Breast epithelium (tissue), 4 donors: ENCODE measurements around the gene PHF21B. TPM values are rescaled to one million over a fixed set of nuclear protein-coding genes. Genes with fewer than 3 reads are reported as not detected.

ENCODE experiments used
- DNase-seq, 2 donors: peaks; one replicate each; pipeline ENCODE4 v3.0.0-alpha.2; 2019; ENCODE audit warnings: low spot score in 2 of 2
- H3K27ac ChIP-seq, 2 donors: fragments of 200-600 bp; sonication (generic) in 1 of 2; one replicate each; pipeline ENCODE4 v1.5.1; 2016 to 2019; ENCODE audit warnings: mild to moderate bottlenecking in 1 of 2
- H3K27me3 ChIP-seq, 2 donors: fragments of 200-600 bp; sonication (generic) in 1 of 2; one replicate each; pipeline versions ENCODE4 v1.5.1 to v1.6.0; 2017 to 2019; ENCODE audit warnings: control low read depth in 1 of 2, mild to moderate bottlenecking in 1 of 2
- H3K36me3 ChIP-seq: fragments of 200-600 bp; one replicate; pipeline ENCODE4 v1.5.1; 2019
- H3K4me1 ChIP-seq, 2 donors: fragments of 200-600 bp; sonication (generic); one replicate each; pipeline ENCODE4 v1.5.1; 2016 to 2019; ENCODE audit warnings: control low read depth in 1 of 2
- H3K4me3 ChIP-seq, 3 donors: fragments of 200-600 bp; sonication (generic); 1 replicate in 2 of 3; 2 replicates in 1 of 3; pipeline ENCODE4 v1.5.1; 2016 to 2019; ENCODE audit warnings: mild to moderate bottlenecking in 3 of 3, moderate library complexity in 2 of 3
- H3K9me3 ChIP-seq, 2 donors: fragments of 200-600 bp; sonication (generic) in 1 of 2; one replicate each; pipeline ENCODE4 v1.5.1; 2016 to 2019; ENCODE audit warnings: control low read depth in 1 of 2
- POLR2A ChIP-seq: fragments of 450-650 bp; IDR thresholded peaks from one replicate; pipeline ENCODE4 v1.6.1; 2016; ENCODE audit warnings: antibody characterized with exemption, mild to moderate bottlenecking, moderate library complexity
- POLR2AphosphoS5 ChIP-seq, 3 donors: sonication (generic); formaldehyde crosslinking; IDR thresholded peaks; one replicate each; pipeline ENCODE4 v1.6.1; 2017; ENCODE audit warnings: antibody characterized with exemption in 3 of 3
- intact Hi-C: fragments of 100-400 bp; cut with DNase I; formaldehyde crosslinking; loops from one replicate; pipeline ENCODE4 v1.15.1; 2023; ENCODE audit warnings: low total_unique reads
- total RNA-seq, 3 donors: library from RNA; depleted of rRNA; stranded (reverse); fragments of >200 nt; gene quantifications; one replicate each; pipeline ENCODE4 v1.1.0, GENCODE V29; 2016
- TF ChIP-seq, protein P1 (sequence below), 3 donors: fragments of 450-650 bp; IDR thresholded peaks; one replicate each; pipeline ENCODE4 v1.5.1; 2016 to 2017; ENCODE audit warnings: antibody characterized with exemption in 3 of 3, mild to moderate bottlenecking in 3 of 3, moderate library complexity in 3 of 3

PHF21B gene
- total RNA-seq, 3 donors from 2014 or later, result 3.6 to 4.1 TPM; not detected in 1

DNA sequence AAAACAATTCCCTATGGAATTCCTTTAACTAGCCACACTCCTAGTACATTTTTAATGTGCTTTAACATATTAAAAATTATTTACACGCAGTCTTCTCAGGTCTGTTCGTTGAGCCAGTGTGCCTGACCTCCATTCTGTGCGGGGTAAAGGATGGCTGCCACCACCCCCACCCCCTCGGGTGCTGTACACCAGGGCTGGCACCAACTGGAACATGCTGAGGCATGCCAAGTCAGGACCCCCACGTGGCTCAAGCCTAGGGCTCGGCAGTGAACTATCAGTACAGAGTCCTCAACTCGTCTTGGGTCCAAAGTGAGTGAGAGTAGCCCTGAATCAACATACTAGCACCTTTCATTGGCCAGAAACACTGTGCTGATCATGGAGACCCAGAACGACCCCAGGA lies 32.5 kb upstream of the PHF21B start:
- no peak for DNase-seq
- no peak overlapping the region for H3K4me3 ChIP-seq
- H3K36me3 ChIP-seq, result no peaks in the 10 kb centered on the region
- intact Hi-C loops, result no loop called here
- TF ChIP-seq, protein P1, sequence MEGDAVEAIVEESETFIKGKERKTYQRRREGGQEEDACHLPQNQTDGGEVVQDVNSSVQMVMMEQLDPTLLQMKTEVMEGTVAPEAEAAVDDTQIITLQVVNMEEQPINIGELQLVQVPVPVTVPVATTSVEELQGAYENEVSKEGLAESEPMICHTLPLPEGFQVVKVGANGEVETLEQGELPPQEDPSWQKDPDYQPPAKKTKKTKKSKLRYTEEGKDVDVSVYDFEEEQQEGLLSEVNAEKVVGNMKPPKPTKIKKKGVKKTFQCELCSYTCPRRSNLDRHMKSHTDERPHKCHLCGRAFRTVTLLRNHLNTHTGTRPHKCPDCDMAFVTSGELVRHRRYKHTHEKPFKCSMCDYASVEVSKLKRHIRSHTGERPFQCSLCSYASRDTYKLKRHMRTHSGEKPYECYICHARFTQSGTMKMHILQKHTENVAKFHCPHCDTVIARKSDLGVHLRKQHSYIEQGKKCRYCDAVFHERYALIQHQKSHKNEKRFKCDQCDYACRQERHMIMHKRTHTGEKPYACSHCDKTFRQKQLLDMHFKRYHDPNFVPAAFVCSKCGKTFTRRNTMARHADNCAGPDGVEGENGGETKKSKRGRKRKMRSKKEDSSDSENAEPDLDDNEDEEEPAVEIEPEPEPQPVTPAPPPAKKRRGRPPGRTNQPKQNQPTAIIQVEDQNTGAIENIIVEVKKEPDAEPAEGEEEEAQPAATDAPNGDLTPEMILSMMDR (IDR thresholded peaks at IDR 0.05), result no peak
- no peak for TF ChIP-seq POLR2A
- TF ChIP-seq POLR2AphosphoS5 (IDR thresholded peaks at IDR 0.05), result no peak
- H3K4me1 ChIP-seq, result no peaks in the 10 kb centered on the region
- H3K27me3 ChIP-seq, result peaks cover 0 to 21% of the 10 kb centered on the region in 2 donors
- H3K27ac ChIP-seq, result no peak overlapping the region
- H3K9me3 ChIP-seq, result no peaks in the 10 kb centered on the region

- Histone ChIP-seq H3K9me3 (no peaks in the 10 kb centered on the region), H3K4me1 (no peaks in the 10 kb centered on the region), H3K27ac (no peak overlapping the region), H3K36me3 (no peaks in the 10 kb centered on the region), H3K4me3 (no peak overlapping the region), H3K27me3 (peaks cover 0 to 30% of the 10 kb centered on the region in 2 donors)
- DNase-seq, result no peak
- intact Hi-C loops, result no loop called here
- TF ChIP-seq POLR2AphosphoS5 (IDR thresholded peaks at IDR 0.05), result no peak
- TF ChIP-seq, protein P1 (IDR thresholded peaks at IDR 0.05), result no peak
- no peak for TF ChIP-seq POLR2A
Measured at GRCh38 chr22:45039133-45039532, 29.3 kb upstream of the PHF21B start.

DNA sequence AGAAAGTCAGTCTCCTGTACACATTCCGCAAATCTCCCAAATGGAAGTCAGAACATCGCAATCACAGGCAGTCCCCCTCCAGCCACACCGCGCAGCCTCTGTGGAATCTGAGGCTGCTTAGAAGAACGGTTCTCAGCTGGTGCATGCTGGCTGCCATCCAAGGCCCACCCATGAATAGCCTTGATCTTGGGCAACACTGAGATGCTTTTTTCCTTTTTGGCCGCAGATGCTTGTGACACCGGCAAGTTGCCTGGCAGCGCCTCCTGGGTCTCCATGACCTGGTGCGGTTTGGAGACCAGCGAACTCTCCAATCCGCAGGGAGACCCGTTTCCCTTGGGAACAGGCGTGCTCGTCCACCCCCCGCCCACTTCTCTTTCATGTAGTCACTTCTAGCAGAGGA lies 26.3 kb upstream of the PHF21B start:
- no peak for TF ChIP-seq POLR2AphosphoS5 (IDR thresholded peaks at IDR 0.05)
- TF ChIP-seq, protein P1 (IDR thresholded peaks at IDR 0.05), result no peak
- TF ChIP-seq POLR2A, result no peak
- no peak overlapping the region for H3K27ac ChIP-seq
- H3K4me3 ChIP-seq, result no peak overlapping the region
- intact Hi-C loops, result no loop called here
- H3K27me3 ChIP-seq, result peaks cover 0 to 22% of the 10 kb centered on the region in 2 donors
- no peak for DNase-seq
- H3K9me3 ChIP-seq, result no peaks in the 10 kb centered on the region
- H3K4me1 ChIP-seq, result no peaks in the 10 kb centered on the region
- H3K36me3 ChIP-seq, result no peaks in the 10 kb centered on the region

- no peaks in the 10 kb centered on the region for H3K4me1 ChIP-seq
- H3K27me3 ChIP-seq, result peaks cover 0 to 22% of the 10 kb centered on the region in 2 donors
- H3K36me3 ChIP-seq, result no peaks in the 10 kb centered on the region
- intact Hi-C loops, result no loop called here
- no peak overlapping the region for H3K4me3 ChIP-seq
- H3K9me3 ChIP-seq, result no peaks in the 10 kb centered on the region
- TF ChIP-seq POLR2AphosphoS5 (IDR thresholded peaks at IDR 0.05), result no peak
- TF ChIP-seq, protein P1 (IDR thresholded peaks at IDR 0.05), result no peak
- no peak for TF ChIP-seq POLR2A
- H3K27ac ChIP-seq, result no peak overlapping the region
- no peak for DNase-seq
Measured at GRCh38 chr22:45034821-45035220, 25.0 kb upstream of the PHF21B start.

GRCh38 chr22:45034156-45034555 lies 24.4 kb upstream of the PHF21B start:
- Histone ChIP-seq H3K27ac (no peak overlapping the region), H3K4me3 (no peak overlapping the region), H3K9me3 (no peaks in the 10 kb centered on the region), H3K4me1 (no peaks in the 10 kb centered on the region), H3K36me3 (no peaks in the 10 kb centered on the region), H3K27me3 (peaks cover 0 to 25% of the 10 kb centered on the region in 2 donors)
- TF ChIP-seq POLR2AphosphoS5 (IDR thresholded peaks at IDR 0.05), result no peak
- TF ChIP-seq, protein P1 (IDR thresholded peaks at IDR 0.05), result no peak
- no peak for TF ChIP-seq POLR2A
- DNase-seq, result no peak
- intact Hi-C loops, result no loop called here
